ENCODE measurements around the gene KXD1. TPM values are rescaled to one million over a fixed set of nuclear protein-coding genes. Genes with fewer than 3 reads are reported as not detected.
"Not testable (repeated sequence)": the region's sequence is repeated elsewhere in the genome, so short reads cannot be mapped to it uniquely, and the experiment has no call there.

The KXD1 gene
- total RNA-seq, 4 donors from 2014 or later, result 65.5 to 104 (median 83.5) TPM

GRCh38 chr19:18533058-18533457, 24.6 kb upstream of the KXD1 start:
- Histone ChIP-seq H3K27me3 (no peaks in the 10 kb centered on the region), H3K4me3 (no peak overlapping the region), H3K9me3 (no peaks in the 10 kb centered on the region), H3K4me1 (no peaks in the 10 kb centered on the region), H3K36me3 (peaks cover 27 to 70% (median 29%) of the 10 kb centered on the region in 3 donors), H3K27ac (no peak overlapping the region)
- DNase-seq, result no peak
- no peak for TF ChIP-seq CTCF (IDR thresholded peaks at IDR 0.05)
- TF ChIP-seq POLR2A (IDR thresholded peaks at IDR 0.05), result no peak
- intact Hi-C loops (cut with DNase I), result no loop called here
- 80 to 86% methylated on average over 1 to 4 of the region's 4 CpGs for WGBS, 2 donors

GRCh38 chr19:18536475-18536874, 21.2 kb upstream of the KXD1 start:
- Histone ChIP-seq H3K4me3 (no peak overlapping the region), H3K9me3 (no peaks in the 10 kb centered on the region), H3K36me3 (peaks cover 29 to 97% (median 46%) of the 10 kb centered on the region in 3 donors), H3K27me3 (no peaks in the 10 kb centered on the region), H3K27ac (no peak overlapping the region), H3K4me1 (peaks cover 0 to 13% (median 0%) of the 10 kb centered on the region in 3 donors)
- intact Hi-C loops (cut with DNase I), result no loop called here
- no peak for TF ChIP-seq CTCF (IDR thresholded peaks at IDR 0.05)
- TF ChIP-seq POLR2A (IDR thresholded peaks at IDR 0.05), result no peak
- WGBS, 2 donors, result 88 to 92% methylated on average over 8 to 9 of the region's 10 CpGs
- no peak for DNase-seq

GRCh38 chr19:18537431-18537830, 20.2 kb upstream of the KXD1 start:
- no peak for DNase-seq
- no peak overlapping the region for H3K4me3 ChIP-seq
- TF ChIP-seq CTCF (IDR thresholded peaks at IDR 0.05) (no peak), POLR2A (IDR thresholded peaks at IDR 0.05) (no peak)
- intact Hi-C loops (cut with DNase I), result no loop called here
- H3K27me3 ChIP-seq, result no peaks in the 10 kb centered on the region
- peaks cover 4 to 23% (median 6%) of the 10 kb centered on the region in 3 donors for H3K4me1 ChIP-seq
- no peaks in the 10 kb centered on the region for H3K9me3 ChIP-seq
- peaks cover 26 to 91% (median 37%) of the 10 kb centered on the region in 3 donors for H3K36me3 ChIP-seq
- H3K27ac ChIP-seq, result no peak overlapping the region
- 91% methylated on average over 3 to 12 of the region's 17 CpGs for WGBS, 2 donors

- Histone ChIP-seq H3K4me3 (no peak overlapping the region), H3K9me3 (no peaks in the 10 kb centered on the region), H3K4me1 (peaks cover 4 to 26% (median 6%) of the 10 kb centered on the region in 3 donors), H3K36me3 (peaks cover 19 to 84% (median 30%) of the 10 kb centered on the region in 3 donors), H3K27ac (no peak overlapping the region), H3K27me3 (no peaks in the 10 kb centered on the region)
- intact Hi-C loops (cut with DNase I), result no loop called here
- no peak for DNase-seq
- WGBS, 2 donors, result 73 to 89% methylated on average over 3 to 17 of the region's 22 CpGs
- TF ChIP-seq POLR2A (IDR thresholded peaks at IDR 0.05) (no peak), CTCF (IDR thresholded peaks at IDR 0.05) (no peak)
Measured at GRCh38 chr19:18538115-18538514, 19.6 kb upstream of the KXD1 start.

GRCh38 chr19:18539372-18539771, 18.3 kb upstream of the KXD1 start:
- intact Hi-C loops (cut with DNase I), result no loop called here
- no peak for TF ChIP-seq POLR2A (IDR thresholded peaks at IDR 0.05)
- no peak for TF ChIP-seq CTCF (IDR thresholded peaks at IDR 0.05)
- Histone ChIP-seq H3K4me1 (peaks cover 4 to 35% (median 12%) of the 10 kb centered on the region in 3 donors), H3K27me3 (no peaks in the 10 kb centered on the region), H3K9me3 (no peaks in the 10 kb centered on the region), H3K27ac (no peak overlapping the region), H3K36me3 (peaks cover 16 to 75% (median 30%) of the 10 kb centered on the region in 3 donors), H3K4me3 (no peak overlapping the region)
- 93 to 95% methylated on average over 4 to 9 of the region's 19 CpGs for WGBS, 2 donors
- DNase-seq, result no peak

- intact Hi-C loops (cut with DNase I); H3K9me3 ChIP-seq; H3K27ac ChIP-seq; DNase-seq; H3K27me3 ChIP-seq; H3K4me3 ChIP-seq: not testable (repeated sequence)
- Histone ChIP-seq H3K4me1 (peaks cover 4 to 36% (median 12%) of the 10 kb centered on the region in 3 donors), H3K36me3 (peaks cover 16 to 66% (median 30%) of the 10 kb centered on the region in 3 donors)
- 100% methylated on average over 1 of the region's 1 CpG for WGBS, 2 donors
Measured at GRCh38 chr19:18540200-18540599, 17.5 kb upstream of the KXD1 start.
